ENCODE measurements around the gene ADO. TPM values are rescaled to one million over a fixed set of nuclear protein-coding genes. Genes with fewer than 3 reads are reported as not detected.

The ADO gene
- total RNA-seq, 1 donor from 2014 or later: 29.7 TPM

Other genes with a start within 250 kb of the ADO start
- gene EGR2, start 11.6 kb downstream of the ADO start, total RNA-seq: 0.74 TPM